ENCODE results near the gene LAGE3. TPM values are rescaled to one million over a fixed set of nuclear protein-coding genes. Genes with fewer than 3 reads are reported as not detected.

Gene LAGE3
- total and polyA plus RNA-seq, 2 of the 13 experiments (the other 11 are each of a cell fraction or from before 2014, with no cell fraction given): 7.6 to 12.7 TPM

- TF ChIP-seq ZBTB4 (CRISPR knock-in tag; IDR thresholded peaks at IDR 0.05; ENCODE audit: borderline replicate concordance): no peak
- no peak for TF ChIP-seq ZNF251 (CRISPR knock-in tag; IDR thresholded peaks at IDR 0.05)
- TF ChIP-seq TBX2 (CRISPR knock-in tag; IDR thresholded peaks at IDR 0.05; ENCODE audit: borderline replicate concordance): no peak
- no peak for TF ChIP-seq ZNF577 (CRISPR knock-in tag; IDR thresholded peaks at IDR 0.05; ENCODE audit: borderline replicate concordance, low read depth)
- TF ChIP-seq E2F1 (CRISPR knock-in tag; IDR thresholded peaks at IDR 0.05): no peak
- TF ChIP-seq ZMAT5 (CRISPR knock-in tag; IDR thresholded peaks at IDR 0.05; ENCODE audit: borderline replicate concordance, low read depth): no peak
- no peak for TF ChIP-seq CBX2 (IDR thresholded peaks at IDR 0.05; ENCODE audit: low read depth, low read length)
- no peak for TF ChIP-seq CBX2 (CRISPR knock-in tag; IDR thresholded peaks at IDR 0.05; ENCODE audit: low read depth)
- no peak for TF ChIP-seq ZBTB37 (CRISPR knock-in tag; IDR thresholded peaks at IDR 0.05)
- no peak for TF ChIP-seq ZC3H4 (CRISPR knock-in tag; IDR thresholded peaks at IDR 0.05; ENCODE audit: borderline replicate concordance)
- no peak for TF ChIP-seq DNMT3B (CRISPR knock-in tag; conservative IDR thresholded peaks at IDR 0.05)
- no peak for TF ChIP-seq HMG20A (CRISPR knock-in tag; IDR thresholded peaks at IDR 0.05; ENCODE audit: borderline replicate concordance)
- no peak for TF ChIP-seq ZNF276 (CRISPR knock-in tag; IDR thresholded peaks at IDR 0.05; ENCODE audit: low read depth)
- peak; percentile 46; the same call in 1 of the 2 replicates for TF ChIP-seq NR2F2 (IDR thresholded peaks at IDR 0.05; ENCODE audit: borderline replicate concordance, low read depth)
Measured at GRCh38 chrX:154517101-154517781, 38.2 kb upstream of the LAGE3 start (continued).
